Urothelium cell line (cell line): ENCODE results near the gene PHKA2.
"Not testable (repeated sequence)": the region's sequence is repeated elsewhere in the genome, so short reads cannot be mapped to it uniquely, and the experiment has no call there.

ENCODE experiments used
- DNase-seq: peaks from one replicate; pipeline ENCODE4 v3.0.0; 2011; ENCODE audit warnings: low spot score, mixed read lengths
- FAIRE-seq: peaks from 2 replicates; lab custom pipeline; 2011; peaks lifted over from hg19 to GRCh38; lab: Jason Lieb, UNC

Gene PHKA2

DNA sequence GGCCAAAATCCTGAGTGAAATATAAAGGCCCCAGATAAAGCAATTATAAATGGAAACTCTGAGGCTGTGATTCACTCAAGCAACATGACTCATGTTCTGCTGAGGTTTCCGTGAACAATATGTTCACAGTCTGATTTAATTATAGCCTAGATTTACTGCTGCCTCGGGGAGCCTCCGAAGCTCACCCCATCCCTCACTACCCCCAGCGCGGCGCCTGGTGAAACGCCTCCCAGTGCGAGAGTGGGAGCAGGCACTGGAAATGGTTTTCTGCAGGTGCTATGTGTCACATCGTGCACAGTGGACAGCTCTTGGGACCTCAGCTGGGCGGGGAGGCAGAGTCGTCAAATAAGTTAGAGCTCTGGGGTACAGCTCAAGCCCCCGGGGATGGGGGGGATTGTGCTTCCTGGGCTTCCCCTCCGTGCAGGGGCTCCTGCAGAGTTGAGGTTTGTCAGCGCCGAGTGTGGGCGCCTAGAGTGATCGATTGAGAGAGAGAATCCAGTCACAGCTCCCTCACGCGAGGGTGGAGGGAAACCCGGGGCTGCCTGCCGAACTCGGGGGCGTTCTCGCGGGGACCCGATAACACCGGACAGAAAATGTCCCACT, 110.6 kb downstream of the PHKA2 start:
- no peak for FAIRE-seq
- DNase-seq: peak; percentile 26

- FAIRE-seq: no peak
- DNase-seq: no peak
Measured at GRCh38 chrX:18872621-18873020, 111.3 kb downstream of the PHKA2 start.

DNA sequence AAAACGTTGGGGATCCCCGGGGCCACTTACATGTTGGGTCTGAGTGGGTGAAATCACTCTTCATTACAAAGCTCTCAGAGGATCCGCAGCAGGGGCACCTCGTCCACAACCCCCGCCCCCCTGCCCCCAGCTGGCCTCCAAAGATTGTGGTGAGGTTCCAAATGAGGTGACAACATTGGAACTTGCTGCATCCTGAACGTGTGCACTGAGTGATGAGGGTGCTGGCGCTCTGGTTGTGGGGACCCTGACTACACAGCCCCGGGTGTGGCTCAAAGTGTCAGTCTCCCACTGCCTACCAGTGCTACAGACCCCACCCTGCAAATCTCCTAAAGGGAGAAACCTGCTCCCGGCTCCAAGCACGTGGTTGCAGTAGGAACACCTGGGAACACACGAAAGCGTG, 111.9 kb downstream of the PHKA2 start:
- no peak for FAIRE-seq
- no peak for DNase-seq

DNA sequence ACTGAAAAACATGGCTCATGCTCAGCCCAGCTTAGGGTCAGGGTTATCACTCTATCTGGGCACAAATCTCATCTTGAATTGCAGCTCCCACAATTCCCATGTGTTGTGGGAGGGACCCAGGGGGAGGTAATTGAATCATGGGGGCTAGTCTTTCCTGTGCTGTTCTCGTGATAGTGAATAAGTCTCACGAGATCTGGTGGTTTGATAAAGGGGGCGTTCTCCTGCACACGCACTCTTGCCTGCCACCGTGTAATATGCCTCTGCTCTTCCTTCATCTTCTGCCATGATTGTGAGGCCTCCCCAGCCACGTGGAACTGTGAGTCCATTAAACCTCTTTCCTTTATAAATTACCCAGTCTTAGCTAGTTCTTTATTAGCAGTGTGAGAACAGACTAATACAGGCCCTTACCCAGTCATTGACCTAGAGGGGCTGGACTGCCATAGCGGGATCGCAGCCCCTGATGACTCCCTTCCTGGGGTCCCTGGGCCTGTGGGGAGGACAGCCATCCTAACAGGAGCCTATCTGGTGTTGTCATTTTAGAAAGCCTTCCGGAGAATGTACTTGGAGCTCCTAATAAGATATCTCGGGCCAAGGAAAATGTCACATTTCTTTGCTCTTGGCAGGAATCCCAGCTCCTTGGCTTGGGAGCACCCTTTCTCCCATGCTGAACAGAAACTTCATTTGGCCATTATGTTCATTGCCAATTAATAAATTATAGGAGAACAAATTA, 112.6 kb downstream of the PHKA2 start:
- FAIRE-seq (no peak), DNase-seq (no peak)

- FAIRE-seq: no peak
Measured at GRCh38 chrX:18864390-18864920, 119.5 kb downstream of the PHKA2 start.

GRCh38 chrX:18861511-18861910, 122.4 kb downstream of the PHKA2 start:
- FAIRE-seq (no peak), DNase-seq (no peak)

More at GRCh38 chrX:18864390-18864920, 119.5 kb downstream of the PHKA2 start:
- DNase-seq: no peak

DNA sequence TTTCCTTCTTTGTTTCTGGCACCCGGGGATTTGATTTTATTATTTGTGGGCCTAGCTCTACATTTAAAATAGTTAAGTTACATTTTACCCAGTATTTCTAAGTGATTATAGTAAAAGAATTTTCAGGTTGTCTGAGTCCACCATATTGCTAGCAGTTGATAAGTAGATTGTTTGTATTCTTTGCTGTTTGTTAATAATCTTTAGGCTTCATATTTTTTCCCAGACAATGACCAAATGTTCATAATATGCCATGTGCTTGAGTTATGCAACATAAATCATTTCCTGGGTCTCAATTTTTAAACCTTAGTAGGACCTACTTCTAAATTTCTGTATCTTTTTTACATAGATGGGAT, 127.3 kb downstream of the PHKA2 start:
- DNase-seq (no peak), FAIRE-seq (no peak)

DNA sequence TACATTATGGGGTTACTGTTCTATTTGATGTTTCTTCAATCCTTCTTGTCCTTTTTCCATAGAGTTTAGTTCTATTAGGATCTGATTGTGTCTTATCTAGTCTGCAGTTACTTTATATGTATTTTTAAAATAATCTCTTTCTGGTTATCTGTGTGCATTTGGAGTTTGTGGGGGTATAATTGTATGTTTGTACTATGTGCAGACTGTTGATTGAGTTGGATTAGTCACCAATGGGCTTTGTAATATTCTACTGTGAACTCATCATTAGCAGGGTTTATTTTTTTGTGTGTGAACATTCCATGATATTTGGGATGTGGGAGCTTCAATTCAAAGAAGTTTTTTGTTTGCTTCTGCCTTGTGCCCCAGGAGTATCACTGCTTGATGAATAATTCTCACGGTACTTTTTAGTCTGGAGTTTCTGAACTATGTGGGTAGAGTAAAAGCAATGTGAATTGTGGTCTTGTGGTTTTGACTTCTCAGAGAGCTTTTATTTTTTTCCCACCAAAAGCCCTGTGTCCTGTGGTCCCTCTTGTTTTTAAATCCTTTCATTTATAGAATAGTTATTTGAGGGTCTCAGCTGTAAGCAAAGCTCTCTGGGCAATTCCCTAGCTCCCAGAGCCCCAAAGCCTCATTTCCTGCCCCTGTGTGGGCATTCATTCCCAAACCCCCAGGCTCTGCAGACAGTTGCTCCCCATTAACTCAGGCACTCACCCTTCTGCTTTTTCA, 127.8 kb downstream of the PHKA2 start:
- FAIRE-seq (no peak), DNase-seq (no peak)

DNA sequence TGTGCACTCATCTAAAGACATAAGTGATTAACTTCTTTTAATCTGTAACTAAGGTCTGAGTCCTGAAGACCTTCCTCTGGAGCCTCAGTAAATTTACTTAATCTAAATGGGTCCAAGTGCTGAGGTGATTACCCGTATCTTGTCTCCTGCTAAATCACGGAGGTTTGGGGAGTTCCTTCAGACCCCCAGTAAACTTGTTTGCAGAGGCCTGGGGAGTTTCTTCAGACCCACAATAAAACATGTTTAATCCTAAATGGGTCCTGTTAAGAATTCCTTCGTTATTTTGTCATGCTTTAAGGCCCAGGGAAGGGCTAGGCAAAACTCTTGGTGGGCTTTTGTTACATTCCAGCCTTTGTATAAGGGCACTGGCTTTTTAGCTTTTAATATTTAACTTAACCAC, 136.0 kb downstream of the PHKA2 start:
- DNase-seq, FAIRE-seq: not testable (repeated sequence)
